ENCODE measurements around the gene FGF14.

FGF14 gene

GRCh38 chr13:101690871-101691270 is 711.0 kb downstream of the FGF14 start:
- no peaks in the 10 kb centered on the region for H3K36me3 ChIP-seq (ENCODE audit: control insufficient read depth in 2 of 2, insufficient read depth in 1 of 2, low read length in 2 of 2)
- H3K27ac ChIP-seq (ENCODE audit: extremely low read depth, low read depth, low read length), result no peak overlapping the region
- ChIA-PET POLR2A (no interaction called here), CTCF (no interaction called here)
- H3K4me1 ChIP-seq (ENCODE audit: control insufficient read depth, insufficient read depth, low read length), result no peaks in the 10 kb centered on the region
- TF ChIP-seq ZIC2 (tag by site-specific recombination; IDR thresholded peaks at IDR 0.05) (no peak), ZNF610 (tag by site-specific recombination; IDR thresholded peaks at IDR 0.05; ENCODE audit: borderline replicate concordance) (no peak), ZNF433 (tag by site-specific recombination; IDR thresholded peaks at IDR 0.05; ENCODE audit: low read depth) (no peak), KLF1 (tag by site-specific recombination; IDR thresholded peaks at IDR 0.05) (no peak), ZNF488 (tag by site-specific recombination; IDR thresholded peaks at IDR 0.05) (no peak), ZNF362 (tag by site-specific recombination; IDR thresholded peaks at IDR 0.05) (no peak), ZNF580 (tag by site-specific recombination; IDR thresholded peaks at IDR 0.05) (no peak), SCRT2 (tag by site-specific recombination; IDR thresholded peaks at IDR 0.05) (no peak)
- H3K9me3 ChIP-seq (ENCODE audit: control insufficient read depth, insufficient read depth, low read depth, low read length), result no peaks in the 10 kb centered on the region
- H3K4me3 ChIP-seq (ENCODE audit: low read depth, low read length), result no peak overlapping the region

GRCh38 chr13:101686003-101686402 is 715.8 kb downstream of the FGF14 start:
- Histone ChIP-seq H3K27ac (ENCODE audit: extremely low read depth, low read depth, low read length) (no peak overlapping the region), H3K9me3 (ENCODE audit: control insufficient read depth, insufficient read depth, low read depth, low read length) (no peaks in the 10 kb centered on the region), H3K36me3 (ENCODE audit: control insufficient read depth in 2 of 2, insufficient read depth in 1 of 2, low read length in 2 of 2) (no peaks in the 10 kb centered on the region), H3K4me1 (ENCODE audit: control insufficient read depth, insufficient read depth, low read length) (no peaks in the 10 kb centered on the region), H3K4me3 (ENCODE audit: low read depth, low read length) (no peak overlapping the region)
- CTCF ChIA-PET, result no interaction called here
- TF ChIP-seq ZNF148 (tag by site-specific recombination; IDR thresholded peaks at IDR 0.05; ENCODE audit: borderline replicate concordance), result no peak
- no peak for TF ChIP-seq ZFP69B (tag by site-specific recombination; IDR thresholded peaks at IDR 0.05)
- TF ChIP-seq ZNF311 (tag by site-specific recombination; IDR thresholded peaks at IDR 0.05; ENCODE audit: borderline replicate concordance), result no peak
- no peak for TF ChIP-seq ELK4 (IDR thresholded peaks at IDR 0.05; ENCODE audit: borderline replicate concordance, low read depth, low read length)
- TF ChIP-seq ZNF623 (tag by site-specific recombination; IDR thresholded peaks at IDR 0.05), result no peak
- TF ChIP-seq ZSCAN4 (tag by site-specific recombination; IDR thresholded peaks at IDR 0.05), result no peak
- no peak for TF ChIP-seq ZNF184 (tag by site-specific recombination; IDR thresholded peaks at IDR 0.05)
- TF ChIP-seq ATF2 (tag by site-specific recombination; IDR thresholded peaks at IDR 0.05; ENCODE audit: low read depth), result no peak
- TF ChIP-seq INSM2 (tag by site-specific recombination; IDR thresholded peaks at IDR 0.05), result no peak
- no peak for TF ChIP-seq ZBTB8A (tag by site-specific recombination; IDR thresholded peaks at IDR 0.05)
- TF ChIP-seq TRIM28 (IDR thresholded peaks at IDR 0.05; ENCODE audit: borderline replicate concordance, low read length), result no peak
- no peak for TF ChIP-seq ZNF146 (tag by site-specific recombination; IDR thresholded peaks at IDR 0.05)
- TF ChIP-seq ZFP37 (tag by site-specific recombination; IDR thresholded peaks at IDR 0.05), result no peak
- TF ChIP-seq ZFHX2 (tag by site-specific recombination; conservative IDR thresholded peaks at IDR 0.05), result no peak
- TF ChIP-seq ZNF514 (tag by site-specific recombination; IDR thresholded peaks at IDR 0.05), result no peak
- TF ChIP-seq ZNF658 (tag by site-specific recombination; IDR thresholded peaks at IDR 0.05), result no peak
- TF ChIP-seq ZNF354C (tag by site-specific recombination; IDR thresholded peaks at IDR 0.05; ENCODE audit: borderline replicate concordance, low read depth), result no peak
- no peak for TF ChIP-seq HOXA7 (CRISPR knock-in tag; IDR thresholded peaks at IDR 0.05; ENCODE audit: borderline replicate concordance)
- POLR2A ChIA-PET, result no interaction called here
